GM19468 (cell line): ENCODE results near the gene SULT2B1.

Source experiments
- ATAC-seq: cut with Tn5 transposase; IDR thresholded peaks from one replicate; pipeline ENCODE4 v1.9.1; 2021; ENCODE audit warnings: mild to moderate bottlenecking, moderate library complexity, moderate number of reproducible peaks; ENCODE audit not compliant: unreplicated experiment; ENCODE audit errors: extremely low read depth

SULT2B1 gene

DNA sequence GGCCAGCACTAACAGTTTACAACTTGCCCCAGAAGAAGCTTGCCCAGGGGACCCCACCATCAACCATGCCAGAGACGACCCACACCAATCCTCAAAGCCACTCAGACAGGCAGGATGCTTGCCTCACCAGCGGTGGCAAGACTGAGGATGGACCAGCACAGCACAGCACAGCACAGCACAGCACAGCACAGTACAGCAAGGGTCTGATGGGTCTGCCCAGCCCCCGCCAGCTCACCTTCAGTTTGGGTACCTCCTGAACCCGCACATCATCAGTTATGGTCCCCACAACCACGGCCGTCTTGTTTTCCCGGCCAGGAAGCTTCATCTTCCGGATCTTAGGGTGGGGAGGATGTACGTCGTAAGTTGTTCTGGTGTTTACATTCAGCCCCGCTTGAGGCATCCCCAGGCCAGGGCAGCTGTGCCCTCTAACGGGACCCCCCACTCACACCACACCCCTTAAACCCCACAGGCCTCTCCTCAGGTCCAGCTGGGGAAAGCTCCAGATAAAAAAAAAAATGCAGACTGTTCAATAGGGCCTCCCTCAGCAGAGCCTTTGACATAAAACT is 64.6 kb downstream of the SULT2B1 start:
- ATAC-seq, result no peak

DNA sequence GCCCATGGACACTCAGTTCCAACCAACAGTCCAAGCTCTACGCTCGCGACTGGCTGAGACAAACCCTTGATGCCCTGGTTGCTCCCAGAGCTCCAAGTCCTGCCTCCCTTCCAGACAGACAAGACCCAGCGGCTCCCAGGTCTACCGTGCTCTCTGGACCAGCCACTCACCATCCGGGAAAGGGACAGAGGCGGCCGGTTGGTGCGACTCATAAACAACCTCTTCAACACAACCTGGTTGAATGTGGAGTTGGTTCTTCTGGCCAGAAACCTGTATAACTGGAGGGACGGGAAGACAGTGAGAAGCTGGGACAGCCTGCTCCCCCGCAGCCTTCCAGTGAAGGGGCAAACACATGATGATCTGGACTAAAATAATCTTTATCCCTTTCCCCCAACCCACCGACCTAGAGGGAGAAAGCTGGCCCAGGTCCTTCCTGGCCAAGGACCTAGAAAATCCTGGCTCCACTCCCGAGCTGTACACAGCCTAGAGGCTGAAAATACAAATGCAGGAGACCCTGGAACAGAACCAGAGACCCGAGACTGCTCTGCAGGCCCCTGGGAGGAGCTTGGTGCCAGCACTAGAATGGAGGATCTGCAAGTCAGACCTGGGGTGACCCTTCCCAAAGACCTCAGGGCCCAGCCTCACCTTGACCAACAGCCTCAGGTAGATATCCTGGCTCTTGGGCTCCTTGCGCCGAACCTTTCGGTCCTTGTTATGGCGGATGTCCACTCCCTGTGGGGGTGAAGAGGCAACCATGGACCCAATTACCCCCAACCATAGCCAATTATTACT is 65.4 kb downstream of the SULT2B1 start:
- no peak for ATAC-seq

- ATAC-seq, result no peak
Observed at GRCh38 chr19:48618278-48618915, 66.4 kb downstream of the SULT2B1 start.

DNA sequence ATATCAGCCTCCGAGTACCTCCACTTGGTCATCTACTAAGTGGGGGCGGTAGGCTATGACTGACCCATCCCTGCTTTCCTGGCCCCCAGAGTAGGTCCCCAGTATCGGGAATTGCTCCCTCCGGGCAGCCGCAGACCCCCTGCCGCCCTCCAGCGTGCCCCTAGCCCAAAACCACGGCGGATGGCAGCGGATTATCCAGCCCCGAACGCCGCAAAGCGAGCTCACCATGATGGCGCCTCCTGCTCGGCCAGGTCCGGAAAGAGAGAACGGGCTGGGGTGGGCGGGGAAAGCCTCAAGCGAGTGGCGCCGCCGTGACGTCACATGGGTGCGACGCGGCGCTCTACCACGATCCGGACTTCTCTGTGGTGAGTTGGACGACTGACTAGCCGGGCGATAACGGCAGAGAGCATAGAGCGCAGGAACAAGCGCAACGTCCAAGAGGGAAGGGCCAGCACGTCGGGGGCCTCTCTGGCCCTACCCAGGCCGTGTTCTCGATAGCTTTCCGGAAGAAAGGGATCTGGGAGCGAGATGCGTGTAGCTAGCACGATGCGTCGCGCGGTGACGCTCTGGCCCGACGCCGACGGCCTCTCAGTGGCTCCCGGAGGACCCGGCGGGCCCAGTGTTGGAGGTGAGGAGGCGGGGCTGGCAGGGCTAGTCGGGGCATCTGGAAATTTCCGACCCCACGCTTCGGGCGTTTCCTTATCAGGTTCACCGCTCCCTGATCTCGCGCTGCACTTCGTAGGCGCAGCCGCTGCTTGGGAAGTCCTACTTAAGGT is 67.1 kb downstream of the SULT2B1 start, which contains the start of the genes RPL18 and SPHK2:
TSS of gene RPL18 (minus strand) at position 263 of the 776 bp plus-strand sequence. CDS start at position 228, 35 bp downstream.
TSS of gene SPHK2 (plus strand) at position 591 of the 776 bp plus-strand sequence. CDS start 1,009 bp downstream, outside the sequence.
- ATAC-seq, result peak; percentile 69

DNA sequence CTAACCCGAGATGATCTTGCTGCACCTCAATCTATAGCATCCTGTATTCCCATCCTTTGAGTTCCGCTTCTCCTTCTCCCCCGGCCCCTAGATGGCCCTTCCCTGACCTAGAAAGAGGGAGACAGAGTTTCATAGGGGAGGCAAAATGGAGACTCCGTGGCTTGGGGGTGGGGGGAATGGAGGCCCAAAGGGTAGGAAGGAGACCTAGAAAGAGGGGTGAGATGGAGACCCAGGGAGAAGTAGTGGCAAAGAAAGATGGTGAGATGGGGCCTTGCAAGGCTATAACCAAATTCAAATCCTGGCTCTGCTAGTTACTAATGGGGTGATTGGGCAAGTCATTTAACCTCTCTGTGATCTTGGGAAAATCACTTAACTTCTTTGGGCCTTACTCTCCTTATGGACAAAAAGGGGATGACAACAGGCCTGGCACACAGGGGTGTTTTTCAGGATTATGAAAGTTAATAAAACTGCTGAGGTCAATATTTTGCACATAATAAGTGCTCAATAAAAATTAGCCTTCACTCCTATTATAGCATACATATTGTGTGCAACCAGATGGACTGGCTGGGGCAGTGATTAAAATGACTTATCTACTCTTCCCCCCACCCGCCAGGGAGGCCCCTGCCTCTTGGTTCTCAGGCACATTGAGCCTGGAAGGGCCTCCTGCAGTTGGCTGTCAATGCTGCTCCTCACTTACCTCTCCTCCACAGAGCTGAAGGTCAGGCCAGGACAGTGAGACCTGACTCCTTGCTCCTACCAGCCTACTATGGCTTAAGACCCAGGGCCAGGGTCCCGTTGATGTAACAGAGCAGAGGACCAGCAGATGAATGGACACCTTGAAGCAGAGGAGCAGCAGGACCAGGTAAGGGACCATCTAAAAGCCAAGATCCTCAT is 68.0 kb downstream of the SULT2B1 start:
- ATAC-seq, result no peak

DNA sequence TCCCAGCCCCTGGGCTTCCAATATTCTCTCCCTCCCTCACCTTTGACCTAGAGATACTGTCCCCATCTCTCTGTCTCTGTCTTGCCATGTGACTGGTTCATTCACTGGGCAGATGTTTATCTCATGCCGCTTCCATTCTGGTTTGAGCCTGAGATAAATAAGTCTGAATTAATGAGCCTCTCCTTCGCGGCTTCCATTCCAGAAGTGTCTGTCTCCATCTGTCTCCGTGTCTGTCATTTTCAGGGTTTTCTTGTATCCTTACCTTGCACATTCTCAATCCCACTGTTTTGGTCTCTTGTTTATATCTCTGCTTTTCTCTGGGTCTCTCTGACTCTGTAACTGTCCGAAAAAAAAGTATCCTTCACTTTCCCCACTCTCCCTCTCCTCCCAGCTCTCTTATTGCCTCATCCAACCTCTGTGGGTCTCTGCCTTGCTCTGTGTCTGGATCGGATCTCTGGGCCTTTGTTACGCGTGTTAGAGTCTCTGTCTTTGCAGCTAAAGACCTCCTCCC is 71.6 kb downstream of the SULT2B1 start:
- no peak for ATAC-seq

- ATAC-seq, result peak; percentile 37
Observed at GRCh38 chr19:48624067-48624594, 72.2 kb downstream of the SULT2B1 start.

- no peak for ATAC-seq
Observed at GRCh38 chr19:48624791-48625723, 73.1 kb downstream of the SULT2B1 start.

DNA sequence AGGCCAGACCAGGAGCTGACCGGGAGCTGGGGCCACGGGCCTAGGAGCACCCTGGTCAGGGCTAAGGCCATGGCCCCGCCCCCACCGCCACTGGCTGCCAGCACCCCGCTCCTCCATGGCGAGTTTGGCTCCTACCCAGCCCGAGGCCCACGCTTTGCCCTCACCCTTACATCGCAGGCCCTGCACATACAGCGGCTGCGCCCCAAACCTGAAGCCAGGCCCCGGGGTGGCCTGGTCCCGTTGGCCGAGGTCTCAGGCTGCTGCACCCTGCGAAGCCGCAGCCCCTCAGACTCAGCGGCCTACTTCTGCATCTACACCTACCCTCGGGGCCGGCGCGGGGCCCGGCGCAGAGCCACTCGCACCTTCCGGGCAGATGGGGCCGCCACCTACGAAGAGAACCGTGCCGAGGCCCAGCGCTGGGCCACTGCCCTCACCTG is 73.9 kb downstream of the SULT2B1 start:
- ATAC-seq, result no peak

- no peak for ATAC-seq
Observed at GRCh38 chr19:48627201-48627864, 75.4 kb downstream of the SULT2B1 start.

- no peak for ATAC-seq
Observed at GRCh38 chr19:48627865-48628314, 75.9 kb downstream of the SULT2B1 start.

GRCh38 chr19:48628486-48629296 is 76.7 kb downstream of the SULT2B1 start:
- no peak for ATAC-seq

DNA sequence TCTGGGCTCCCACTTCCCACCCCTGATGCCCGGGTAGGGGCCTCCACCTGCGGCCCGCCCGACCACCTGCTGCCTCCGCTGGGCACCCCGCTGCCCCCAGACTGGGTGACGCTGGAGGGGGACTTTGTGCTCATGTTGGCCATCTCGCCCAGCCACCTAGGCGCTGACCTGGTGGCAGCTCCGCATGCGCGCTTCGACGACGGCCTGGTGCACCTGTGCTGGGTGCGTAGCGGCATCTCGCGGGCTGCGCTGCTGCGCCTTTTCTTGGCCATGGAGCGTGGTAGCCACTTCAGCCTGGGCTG is 77.3 kb downstream of the SULT2B1 start:
- no peak for ATAC-seq

- ATAC-seq, result no peak
Observed at GRCh38 chr19:48629599-48630295, 77.8 kb downstream of the SULT2B1 start.

DNA sequence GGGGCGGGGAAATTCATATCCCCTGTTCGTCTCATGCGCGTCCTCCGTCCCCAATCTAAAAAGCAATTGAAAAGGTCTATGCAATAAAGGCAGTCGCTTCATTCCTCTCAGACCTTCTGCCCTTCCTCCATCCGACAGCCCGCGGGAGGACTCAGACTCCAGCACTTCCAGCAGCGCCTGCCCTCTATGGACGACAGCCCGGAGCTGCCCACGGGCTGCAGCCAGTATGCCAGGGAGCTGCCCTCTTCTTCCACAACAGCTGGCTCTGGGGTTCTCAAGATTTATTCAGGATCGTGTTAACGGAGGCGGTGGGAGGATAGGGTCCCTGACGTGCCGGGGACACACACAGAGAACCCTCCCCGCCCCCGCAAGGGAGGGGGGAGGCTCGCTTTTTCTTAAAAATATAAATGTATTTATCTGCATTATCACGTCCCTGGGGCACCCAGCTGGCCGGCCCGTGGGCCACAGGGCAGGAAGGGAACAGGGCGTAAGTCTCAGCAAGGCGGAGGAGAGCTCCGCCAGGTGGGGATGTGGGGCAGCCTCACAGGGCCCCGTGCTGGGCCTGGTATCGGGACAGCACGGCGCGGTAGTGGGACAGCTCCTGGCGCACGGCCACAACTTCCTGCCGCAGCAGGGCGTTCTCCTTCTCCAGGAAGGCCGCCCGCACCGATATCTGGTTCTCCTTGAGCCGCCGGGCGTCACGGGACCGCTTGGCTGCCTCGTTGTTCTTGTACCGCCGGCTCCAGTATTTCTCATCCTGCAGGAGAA is 78.5 kb downstream of the SULT2B1 start:
- ATAC-seq, result no peak
